Right forelimb (tissue), 1 donor: ENCODE measurements around the gene PDCD2L.
A peak's percentile ranks its signal among the peaks of the same experiment; 100 is the strongest.
"Not testable (repeated sequence)": the region's sequence is repeated elsewhere in the genome, so short reads cannot be mapped to it uniquely, and the experiment has no call there.

Source experiments
- DNase-seq: peaks from one replicate; pipeline ENCODE4 v3.0.0-alpha.2; 2018

Gene PDCD2L

DNA sequence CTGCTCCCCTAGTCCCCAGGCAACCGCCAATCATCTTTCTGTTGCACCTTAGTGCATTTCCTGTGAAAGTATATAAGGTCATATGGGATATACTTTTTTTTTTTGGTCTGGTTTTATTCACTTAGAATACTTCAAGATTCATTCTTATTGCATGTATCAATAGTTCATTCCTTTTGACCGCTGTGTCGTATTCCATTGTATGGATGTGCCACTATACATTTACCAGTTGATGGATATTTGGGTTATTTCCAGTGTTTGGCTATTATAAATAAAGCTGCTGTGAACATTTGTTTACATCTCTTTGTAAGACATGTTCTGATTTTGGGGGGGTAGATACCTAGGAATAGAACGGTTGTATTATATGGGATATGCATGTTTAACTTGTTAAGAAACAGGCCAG is 14.1 kb downstream of the PDCD2L start:
- DNase-seq, result no peak

DNA sequence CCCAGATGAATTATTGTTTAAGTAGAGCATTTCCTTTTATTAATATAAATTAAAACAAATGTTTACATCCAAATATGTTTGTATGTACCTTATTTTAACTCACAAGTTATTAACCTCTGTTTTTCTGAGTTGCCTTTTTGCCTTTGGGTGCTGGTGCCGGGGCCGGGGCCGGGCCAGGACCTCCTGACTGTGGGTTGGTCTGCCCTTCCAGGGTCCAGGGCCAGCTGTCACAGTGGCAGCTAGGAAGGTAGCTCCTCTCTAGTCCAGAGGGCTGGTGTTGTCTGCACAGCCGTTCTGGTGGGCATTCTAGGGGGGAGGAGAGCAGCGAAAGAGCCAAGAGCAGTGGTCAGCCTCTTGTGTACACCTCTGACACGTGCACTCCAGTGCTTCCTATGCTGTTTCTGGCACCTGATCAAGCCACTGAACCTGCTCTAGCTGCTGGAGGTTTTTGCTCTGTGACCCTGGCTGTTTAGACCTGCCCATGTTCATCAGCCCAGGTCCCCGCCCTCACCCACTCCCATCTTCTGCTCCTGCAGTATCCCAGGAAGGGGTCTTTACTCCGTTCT is 22.0 kb downstream of the PDCD2L start:
- DNase-seq, result no peak

DNA sequence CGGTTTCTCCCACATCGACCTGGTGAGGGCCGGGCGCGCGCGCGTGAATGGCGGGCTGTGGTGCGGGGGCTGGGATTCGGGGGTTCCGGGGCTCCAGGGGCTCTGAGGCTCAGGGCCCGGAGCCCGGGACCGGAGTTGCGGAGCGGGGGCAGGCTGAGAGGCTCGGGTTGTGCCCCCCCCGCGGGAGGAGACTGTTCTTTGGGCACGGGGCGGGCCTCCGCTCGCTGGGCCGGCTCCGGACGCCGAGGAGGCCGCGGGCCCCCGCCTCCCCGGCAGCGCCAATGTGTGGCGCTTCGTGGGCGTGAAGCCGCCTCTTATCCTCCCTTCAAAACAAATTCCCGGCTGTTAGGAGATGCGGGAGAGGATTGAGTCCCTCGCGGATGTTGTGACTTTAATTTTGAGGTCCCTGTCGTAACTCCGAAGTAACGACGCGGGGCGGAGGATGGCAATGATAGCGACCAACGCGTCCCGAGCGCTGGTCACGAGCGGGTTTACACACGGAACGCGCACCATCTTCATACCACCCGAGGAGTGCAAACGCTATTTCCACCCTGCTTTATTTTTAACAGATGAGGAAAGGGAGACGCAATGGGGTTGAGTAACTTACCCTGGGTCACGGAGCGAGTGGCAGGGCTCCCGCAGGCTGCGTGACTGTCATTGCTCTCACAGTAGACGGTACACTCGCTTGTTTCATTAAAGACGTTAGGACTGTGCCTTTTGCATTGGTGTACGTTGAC is 24.5 kb downstream of the PDCD2L start:
- DNase-seq, result peak; percentile 56

- no peak for DNase-seq
Observed at GRCh38 chr19:34429553-34429952, 25.4 kb downstream of the PDCD2L start.

DNA sequence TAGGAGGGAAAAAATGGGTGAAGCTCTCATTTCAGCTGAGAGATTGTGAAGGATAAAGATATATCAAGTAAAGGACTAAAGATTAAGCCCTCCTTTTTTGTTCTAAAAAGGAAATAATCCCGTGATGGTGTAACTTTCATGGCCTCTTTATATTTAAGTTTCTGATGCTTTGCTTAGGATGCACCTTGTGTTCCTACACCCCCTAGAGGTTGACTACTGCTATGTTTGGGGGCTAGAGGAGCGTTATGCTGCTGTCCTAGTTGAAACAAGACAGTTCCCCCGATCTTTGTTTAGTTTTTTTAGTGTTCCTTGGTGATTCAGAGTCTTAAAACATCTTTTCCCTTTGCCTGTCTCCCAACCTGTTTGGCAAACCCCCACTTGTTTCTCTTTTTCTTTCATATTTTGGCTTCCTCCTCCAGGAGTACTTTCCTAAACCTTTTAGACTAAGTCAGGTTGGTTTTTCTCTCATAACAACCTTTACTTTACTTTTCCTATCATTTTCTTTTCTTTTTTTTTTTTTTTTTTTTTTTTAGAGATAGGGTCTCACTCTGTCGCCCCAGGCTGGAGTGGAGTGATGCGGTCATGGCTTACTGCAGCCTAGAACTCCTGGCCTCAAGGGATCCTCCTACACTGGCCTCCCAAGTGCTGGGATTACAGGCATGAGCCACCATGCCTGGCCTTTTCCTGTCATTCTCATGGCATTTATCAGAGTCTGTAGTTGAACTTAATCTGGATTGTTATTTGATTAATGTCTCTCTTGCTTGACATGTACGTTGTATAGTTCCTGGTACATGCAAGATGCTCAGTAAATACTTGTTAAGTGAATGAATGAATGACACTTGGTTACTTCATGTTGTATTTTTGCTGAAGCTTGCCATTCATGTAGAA is 26.8 kb downstream of the PDCD2L start:
- no peak for DNase-seq

DNA sequence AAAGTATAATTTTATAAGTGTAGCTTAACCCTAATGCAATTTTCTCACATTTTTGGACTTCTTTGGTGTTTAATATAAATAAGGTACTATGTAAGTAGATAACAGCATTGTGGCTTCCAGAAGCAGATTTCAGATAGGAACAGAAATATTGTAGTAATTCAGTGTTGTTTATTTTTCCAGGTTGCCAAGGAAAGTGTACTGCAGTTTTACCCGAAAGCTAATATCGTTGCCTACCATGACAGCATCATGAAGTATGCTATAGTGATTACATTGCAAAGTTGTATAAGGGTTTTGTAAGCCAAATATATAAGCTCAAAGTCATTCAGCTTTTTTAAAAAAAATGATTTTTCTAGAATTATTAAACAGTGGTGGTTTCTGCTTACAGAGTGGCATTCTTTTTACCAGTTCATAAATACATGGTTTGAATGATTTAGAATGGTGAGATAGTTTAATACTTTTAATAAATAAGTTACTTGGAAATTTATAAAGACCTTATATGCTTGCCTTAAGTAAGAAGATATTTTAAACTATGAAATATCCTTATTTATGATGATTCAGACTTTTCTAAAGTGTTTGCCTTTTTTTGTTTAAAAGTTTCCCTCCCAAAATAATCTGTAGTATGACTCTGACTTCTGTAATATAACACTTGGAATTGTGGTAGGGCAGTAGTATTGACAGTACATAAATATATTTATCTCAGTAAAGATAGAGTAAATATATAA is 27.6 kb downstream of the PDCD2L start:
- DNase-seq, result no peak

DNA sequence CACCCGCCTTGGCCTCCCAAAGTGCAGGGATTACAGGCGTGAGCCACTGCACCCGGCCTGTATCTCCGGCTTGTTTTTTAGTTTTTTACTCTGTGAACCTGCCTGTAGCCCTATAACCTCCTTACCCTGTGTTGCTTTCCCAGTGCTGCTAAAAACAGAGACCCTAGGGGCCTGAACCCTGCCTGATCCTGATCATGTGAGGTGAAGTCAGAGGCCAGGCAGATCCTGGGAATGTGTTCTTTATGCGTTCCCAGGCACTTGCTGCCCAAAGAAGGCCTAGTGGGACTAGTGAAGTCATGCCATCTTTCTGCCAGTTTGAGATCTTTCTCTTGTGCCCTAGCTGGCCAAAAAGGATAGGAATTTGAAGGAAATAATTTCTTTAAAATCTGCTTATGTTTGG is 28.6 kb downstream of the PDCD2L start:
- DNase-seq, result no peak

GRCh38 chr19:34436716-34437115 is 32.5 kb downstream of the PDCD2L start:
- no peak for DNase-seq

DNA sequence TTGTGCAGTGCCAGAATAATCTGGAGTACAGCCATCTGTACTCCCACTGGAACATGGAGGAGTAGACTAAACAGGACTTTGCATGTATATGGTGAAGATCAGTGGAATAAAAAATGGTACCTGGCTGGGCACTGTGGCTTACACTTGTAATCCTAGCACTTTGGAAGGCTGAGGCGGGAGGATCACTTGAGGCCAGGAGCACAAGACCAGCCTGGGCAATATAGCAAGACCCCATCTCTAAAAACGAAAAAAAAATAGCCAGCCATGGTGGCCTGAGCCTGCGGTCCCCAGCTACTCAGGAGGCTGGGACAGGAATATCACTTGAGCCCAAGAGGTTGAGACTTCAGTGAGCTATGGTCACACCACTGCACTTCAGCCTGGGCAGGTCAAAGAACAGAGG is 44.0 kb downstream of the PDCD2L start:
- no peak for DNase-seq

GRCh38 chr19:34452723-34453122 is 48.5 kb downstream of the PDCD2L start:
- no peak for DNase-seq

DNA sequence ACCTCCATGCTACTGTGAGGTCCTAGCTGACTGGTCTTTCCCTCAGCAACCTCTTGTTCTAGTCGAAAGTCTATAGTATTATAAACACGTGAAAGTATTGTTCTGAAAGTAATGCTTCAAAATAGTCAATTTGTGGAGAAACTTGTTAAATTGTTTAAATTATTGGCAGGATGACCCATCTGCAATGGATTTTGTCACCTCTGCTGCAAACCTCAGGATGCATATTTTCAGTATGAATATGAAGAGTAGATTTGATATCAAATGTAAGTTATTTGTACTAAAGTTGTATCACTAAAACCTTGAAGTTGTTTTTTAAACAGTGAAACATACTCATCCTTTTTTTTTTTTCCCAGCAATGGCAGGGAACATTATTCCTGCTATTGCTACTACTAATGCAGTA is 49.9 kb downstream of the PDCD2L start:
- no peak for DNase-seq

GRCh38 chr19:34454685-34455084 is 50.5 kb downstream of the PDCD2L start:
- DNase-seq, result no peak

- not testable (repeated sequence) for DNase-seq
Observed at GRCh38 chr19:34455783-34456480, 51.7 kb downstream of the PDCD2L start.

DNA sequence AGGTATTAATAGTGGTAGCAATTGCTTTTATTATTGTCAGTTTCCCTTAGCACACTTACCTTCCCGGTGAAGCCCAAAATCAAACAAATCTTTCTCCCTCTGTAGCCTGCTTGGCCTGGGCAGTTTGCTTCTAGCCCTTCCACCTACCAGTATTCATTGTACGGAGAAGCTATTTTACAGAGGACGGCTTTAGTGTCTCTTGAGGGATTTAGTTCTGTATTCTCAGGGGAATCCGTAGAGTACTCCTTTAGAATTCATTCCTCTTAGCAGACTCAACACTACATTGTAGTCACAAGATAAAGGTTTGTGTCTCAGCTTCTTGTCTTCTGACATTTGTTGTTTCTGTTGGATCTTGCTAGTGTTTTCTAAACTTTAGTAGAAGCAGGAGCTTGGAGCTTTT is 53.2 kb downstream of the PDCD2L start:
- DNase-seq, result no peak

DNA sequence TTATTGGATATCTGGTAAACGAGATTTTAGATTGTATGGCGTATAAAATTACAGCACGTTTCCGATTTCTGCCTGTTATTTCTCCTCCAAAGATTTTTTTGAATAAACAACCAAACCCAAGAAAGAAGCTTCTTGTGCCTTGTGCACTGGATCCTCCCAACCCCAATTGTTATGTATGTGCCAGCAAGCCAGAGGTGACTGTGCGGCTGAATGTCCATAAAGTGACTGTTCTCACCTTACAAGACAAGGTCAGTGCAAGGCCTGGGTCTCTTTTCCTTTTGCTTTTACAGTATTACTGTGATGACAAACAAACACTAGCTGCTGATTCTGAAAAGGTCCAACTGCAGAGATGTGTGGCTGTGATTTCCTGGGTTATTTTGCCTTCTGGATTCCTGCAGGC is 54.5 kb downstream of the PDCD2L start:
- no peak for DNase-seq

GRCh38 chr19:34459614-34460013 is 55.4 kb downstream of the PDCD2L start:
- no peak for DNase-seq

DNA sequence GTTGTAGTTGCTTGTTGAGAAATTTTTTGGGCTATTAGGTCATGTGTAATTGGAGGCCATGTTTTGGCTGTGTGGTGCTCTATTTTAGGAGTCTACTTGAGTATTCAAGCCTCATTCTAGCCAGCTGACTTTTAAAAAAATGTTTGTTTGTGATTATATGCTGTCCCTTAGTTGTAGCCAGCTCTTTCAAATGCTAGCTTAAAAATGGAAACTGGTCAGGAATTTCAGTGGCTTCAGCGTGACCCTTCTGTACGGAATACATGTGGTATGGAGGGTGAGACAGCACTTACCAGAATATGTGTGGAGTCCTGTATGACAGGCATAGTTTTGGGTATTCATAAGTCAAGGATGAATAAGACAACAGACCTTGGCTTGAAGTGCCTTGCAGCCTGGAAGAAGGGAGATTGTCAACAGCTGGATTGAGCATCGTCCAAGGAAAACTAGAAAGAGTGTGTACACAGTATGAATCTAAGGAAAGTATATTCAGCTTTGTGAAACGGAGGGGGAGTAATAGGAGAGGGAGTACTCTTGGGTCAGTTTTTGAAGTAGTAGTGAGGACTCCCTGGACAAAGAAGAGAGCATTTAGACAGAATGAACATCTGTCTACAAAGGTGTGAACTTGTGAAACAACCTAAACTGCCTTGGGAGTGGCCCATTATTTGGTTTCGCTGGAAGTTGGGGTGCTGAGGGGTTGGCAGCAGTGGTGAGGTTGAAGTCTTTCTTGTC is 57.3 kb downstream of the PDCD2L start:
- DNase-seq, result no peak

DNA sequence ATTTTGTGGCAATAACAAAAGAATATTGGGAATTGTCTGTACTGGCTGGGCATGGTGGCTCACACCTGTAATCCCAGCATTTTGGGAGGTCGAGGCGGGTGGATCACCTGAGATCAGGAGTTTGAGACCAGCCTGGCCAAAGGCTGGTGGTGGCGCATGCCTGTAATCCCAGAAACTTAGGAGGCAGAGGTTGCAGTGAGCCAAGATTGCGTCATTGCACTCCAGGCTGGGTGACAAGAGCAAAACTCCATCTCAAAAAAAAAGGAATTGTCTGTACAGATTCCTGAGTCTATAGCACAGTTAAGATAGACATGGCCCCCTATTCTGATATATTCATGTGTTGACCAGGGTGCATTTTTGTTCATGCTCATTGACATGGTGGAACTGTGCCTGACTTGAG is 60.6 kb downstream of the PDCD2L start:
- DNase-seq, result not testable (repeated sequence)

DNA sequence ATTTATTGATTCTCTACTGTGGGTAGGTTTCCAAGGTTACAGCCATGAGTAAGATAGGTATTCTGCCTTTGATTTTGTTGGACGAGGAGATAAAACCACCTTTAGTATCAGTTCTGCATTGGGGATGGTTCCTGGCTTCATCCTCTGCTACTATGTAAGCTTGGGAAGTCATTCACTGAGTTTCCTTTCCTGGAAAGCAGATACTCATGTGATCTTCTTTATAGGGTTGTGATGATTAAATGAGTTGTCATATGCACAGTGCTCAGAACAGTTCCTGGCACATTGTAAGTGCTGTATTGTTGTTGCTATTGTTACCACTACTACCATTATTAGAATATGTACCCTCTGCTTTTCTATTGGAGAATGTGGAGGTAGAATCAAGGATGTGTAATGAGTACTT is 64.2 kb downstream of the PDCD2L start:
- no peak for DNase-seq

DNA sequence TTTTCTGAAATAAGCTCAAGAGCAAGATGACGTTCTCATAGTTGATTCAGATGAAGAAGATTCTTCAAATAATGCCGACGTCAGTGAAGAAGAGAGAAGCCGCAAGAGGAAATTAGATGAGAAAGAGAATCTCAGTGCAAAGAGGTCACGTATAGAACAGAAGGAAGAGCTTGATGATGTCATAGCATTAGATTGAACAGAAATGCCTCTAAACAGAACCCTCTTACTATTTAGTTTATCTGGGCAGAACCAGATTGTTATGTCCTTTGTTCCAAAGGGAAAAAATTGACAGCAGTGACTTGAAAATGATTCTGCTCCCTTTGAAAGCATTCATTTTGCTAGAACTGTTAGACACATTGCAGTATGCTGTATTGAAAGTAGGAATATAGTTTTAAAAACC is 64.8 kb downstream of the PDCD2L start:
- DNase-seq, result not testable (repeated sequence)

DNA sequence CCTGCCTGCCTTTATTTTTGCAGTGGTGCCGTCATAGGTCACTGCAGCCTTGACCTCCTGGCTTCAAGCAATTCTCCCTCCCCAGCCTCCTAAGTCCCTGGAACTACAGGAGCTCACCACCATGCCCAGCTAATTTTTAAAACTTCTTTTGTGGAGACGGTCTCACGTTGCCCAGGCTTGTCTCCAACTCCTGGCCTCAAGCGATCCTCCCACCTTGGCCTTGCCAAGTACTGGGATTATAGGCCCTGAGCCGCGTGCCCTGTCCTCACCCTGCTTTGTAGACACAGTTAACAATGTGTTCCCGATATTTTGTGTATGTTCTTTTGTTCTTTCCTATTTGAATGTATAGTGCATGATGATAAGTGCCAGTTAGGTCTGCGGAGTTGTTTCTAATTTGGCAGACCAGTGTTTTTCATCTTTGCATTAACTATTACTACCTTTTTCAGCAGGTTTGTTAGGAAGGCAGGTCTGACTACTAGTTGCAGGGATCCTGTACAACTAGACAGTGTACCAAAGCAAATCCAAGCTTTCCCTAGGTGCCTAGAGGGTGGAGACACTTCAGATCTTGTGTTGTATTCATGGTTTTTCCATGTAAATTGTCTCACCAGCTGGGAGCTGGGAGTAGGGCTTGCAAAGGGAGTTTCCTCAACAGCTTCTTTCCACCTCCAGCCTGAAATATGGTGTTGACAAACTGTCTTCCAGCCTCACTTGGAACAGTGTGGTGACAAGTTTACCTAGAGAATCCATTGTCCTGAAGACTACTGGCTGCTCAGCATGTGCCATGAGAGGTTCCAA is 67.9 kb downstream of the PDCD2L start:
- no peak for DNase-seq
